Hepatic stellate cell (primary cell): ENCODE measurements around the gene ACTN4.
A peak's percentile ranks its signal among the peaks of the same experiment; 100 is the strongest.
"Not testable (repeated sequence)": the region's sequence is repeated elsewhere in the genome, so short reads cannot be mapped to it uniquely, and the experiment has no call there.

Experiments used
- DNase-seq: peaks from one replicate; pipeline ENCODE4 v3.0.0; 2011; ENCODE audit warnings: low spot score

ACTN4 gene

DNA sequence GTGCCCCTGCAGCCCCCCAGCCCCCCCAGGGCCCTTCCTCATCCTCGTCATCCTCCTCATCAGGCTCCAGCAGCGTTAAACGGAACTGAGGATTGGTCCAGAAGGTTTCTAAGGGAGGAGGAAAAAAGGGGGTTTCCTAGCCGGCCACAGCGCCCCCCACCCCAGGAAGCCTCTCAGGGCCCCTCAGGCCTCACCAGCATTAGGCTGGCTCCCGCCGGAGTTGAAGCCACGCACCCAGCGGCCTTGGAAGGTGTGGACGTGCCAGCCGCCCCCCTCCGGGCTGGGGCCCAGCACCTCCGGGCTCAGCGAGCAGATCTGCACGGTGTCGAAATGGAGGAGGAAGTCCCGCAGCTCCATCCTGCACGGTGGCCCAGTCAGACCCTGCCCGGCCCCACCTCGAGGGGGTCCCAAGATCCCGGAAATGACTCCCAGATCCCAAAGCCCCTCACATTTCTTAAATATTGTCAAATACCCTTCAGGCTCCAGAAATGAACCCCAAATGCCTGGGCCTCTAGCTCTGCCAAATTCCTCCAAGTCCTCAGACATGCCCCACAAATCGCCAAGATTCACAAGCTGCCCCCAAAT lies 89.9 kb downstream of the ACTN4 start:
- DNase-seq: no peak

DNA sequence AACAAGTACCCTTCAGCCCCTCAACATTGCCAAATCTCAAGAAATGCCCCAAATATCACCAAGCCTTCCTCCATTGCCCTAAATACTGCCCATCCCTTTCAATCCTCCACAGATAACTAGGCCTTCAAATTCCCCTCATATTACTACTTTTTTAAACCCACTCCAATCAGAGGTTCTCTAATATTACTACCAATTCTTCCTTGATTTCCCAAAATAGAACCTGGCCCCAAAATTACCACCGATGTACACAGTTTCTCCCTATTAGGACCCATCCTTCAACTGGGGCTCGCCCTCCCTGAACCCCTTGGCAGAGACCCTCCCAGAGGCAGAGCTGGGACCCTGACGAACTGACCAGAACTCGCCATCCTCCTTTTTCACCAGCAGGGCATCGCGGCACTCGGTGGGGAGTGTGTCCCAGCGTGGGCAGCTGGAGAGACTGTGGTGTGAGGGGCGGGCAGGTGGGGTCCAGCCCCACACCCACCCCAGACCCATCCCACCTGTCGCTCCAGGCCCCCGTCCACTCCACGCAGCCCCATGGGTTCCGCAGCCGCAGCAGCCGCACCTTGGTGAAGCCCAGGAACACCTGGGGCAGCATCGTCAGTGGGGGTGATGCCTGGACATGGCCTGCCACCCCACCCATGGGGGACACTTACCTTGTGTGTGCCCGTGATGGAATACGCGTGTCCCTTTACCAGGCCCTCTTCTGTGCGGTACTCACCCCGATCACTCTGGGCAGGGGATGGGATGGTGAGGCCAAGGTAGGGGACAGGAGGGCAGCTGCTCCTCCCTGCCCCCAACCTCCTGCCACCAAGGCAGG lies 90.7 kb downstream of the ACTN4 start:
- no peak for DNase-seq

GRCh38 chr19:38739440-38740256 lies 92.2 kb downstream of the ACTN4 start:
- no peak for DNase-seq

DNA sequence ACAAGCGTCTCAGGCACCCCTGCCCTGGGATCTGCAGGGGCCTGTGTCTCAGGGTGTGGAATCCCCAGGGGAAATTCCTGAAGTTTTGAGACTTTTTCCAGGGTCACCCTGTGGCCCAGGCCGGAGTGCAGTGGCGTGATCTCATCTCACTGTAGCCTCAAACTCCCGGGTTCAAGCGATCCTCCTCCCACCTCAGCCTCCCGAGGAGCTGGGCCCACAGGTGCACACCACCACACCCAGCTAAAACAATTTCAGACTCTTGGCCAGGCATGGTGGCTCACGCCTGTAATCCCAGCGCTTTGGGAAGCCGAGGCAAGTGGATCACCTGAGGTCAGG lies 92.8 kb downstream of the ACTN4 start:
- no peak for DNase-seq

GRCh38 chr19:38740932-38741331 lies 93.5 kb downstream of the ACTN4 start:
- DNase-seq: no peak

DNA sequence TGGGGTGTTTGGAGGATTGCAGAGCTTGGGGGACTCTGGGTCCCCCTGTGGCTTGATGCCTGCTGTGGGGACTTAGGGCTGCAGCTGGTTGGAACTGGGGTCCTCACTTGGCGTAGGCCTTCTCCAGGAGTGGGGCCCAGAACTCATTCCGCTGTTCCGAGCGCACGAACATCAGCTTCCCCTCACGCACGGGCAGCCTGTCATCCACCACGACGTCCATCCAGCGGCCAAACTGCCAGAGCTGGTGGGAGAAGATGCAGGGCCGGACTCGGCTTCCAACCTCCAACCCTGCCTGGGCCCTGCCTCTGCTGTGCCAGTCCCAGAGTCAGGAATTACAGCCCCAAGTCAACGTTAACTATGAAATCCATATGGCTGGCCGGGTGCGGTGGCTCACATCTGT lies 94.2 kb downstream of the ACTN4 start:
- no peak for DNase-seq

GRCh38 chr19:38742296-38742695 lies 94.8 kb downstream of the ACTN4 start:
- DNase-seq: no peak

- DNase-seq: peak; percentile 10
Observed at GRCh38 chr19:38742906-38743305, 95.5 kb downstream of the ACTN4 start.

GRCh38 chr19:38743394-38744297 lies 96.2 kb downstream of the ACTN4 start:
- peak; percentile 5 for DNase-seq

DNA sequence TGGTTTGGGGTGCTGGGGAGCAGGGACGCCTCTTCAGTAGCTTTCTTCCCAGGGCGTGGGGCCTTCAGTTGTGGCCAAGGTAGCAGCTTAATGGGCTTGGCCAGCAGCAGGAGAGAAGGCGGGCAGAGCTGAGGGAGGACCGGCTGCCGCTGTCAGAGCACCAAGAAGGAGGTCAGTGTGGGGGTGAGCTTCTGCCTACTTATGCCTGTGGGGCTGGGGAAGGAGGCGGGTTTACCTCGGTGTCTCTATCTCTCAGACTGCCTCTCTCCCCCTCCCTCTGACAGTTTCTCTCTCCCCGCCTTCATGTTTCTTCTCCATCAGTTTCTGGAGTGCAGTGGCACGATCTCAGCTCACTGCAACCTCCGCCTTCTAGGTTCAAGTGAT lies 96.8 kb downstream of the ACTN4 start, which contains the start of gene CAPN12:
TSS of gene CAPN12 (minus strand) at position 177 of the 384 bp plus-strand sequence. CDS start 309 bp downstream, outside the sequence.
- DNase-seq: no peak

DNA sequence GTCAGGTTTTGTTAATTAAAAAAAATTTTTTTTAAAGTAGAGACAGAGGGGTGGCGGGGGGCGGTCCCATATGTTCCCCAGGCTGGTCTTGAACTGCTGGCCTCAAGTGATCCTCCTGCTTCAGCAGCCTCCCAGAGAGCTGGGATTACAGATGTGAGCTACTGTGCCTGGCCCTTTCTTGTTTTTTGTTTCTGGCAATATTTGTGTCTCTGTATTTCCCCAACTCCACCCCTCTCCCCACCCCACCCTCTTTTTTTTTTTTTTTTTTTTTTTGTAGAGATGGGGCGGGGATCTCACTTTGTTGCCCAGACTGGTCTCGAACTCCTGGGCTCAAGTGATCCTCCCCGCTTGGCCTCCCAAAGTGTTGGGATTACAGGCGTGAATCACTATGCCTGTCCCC lies 97.4 kb downstream of the ACTN4 start:
- DNase-seq: no peak

GRCh38 chr19:38745316-38745715 lies 97.9 kb downstream of the ACTN4 start:
- no peak for DNase-seq

DNA sequence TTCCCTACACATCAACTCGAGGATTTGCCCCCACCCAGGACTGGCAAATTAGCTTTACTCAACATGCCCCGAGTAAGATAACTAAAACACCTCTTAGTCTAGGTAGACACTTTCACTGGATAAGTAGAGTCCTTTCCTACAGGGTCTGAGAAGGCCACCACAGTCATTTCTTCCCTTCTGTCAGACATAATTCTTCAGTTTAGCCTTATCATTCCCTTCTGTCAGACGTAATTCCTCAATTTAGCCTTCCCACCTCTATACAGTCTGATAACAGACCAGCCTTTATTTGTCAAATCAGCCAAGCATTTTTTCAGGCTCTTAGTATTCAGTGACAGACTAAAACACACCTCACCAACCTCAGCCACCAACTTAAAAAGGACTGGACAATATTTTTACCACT lies 106.3 kb downstream of the ACTN4 start:
- not testable (repeated sequence) for DNase-seq

GRCh38 chr19:38754196-38754595 lies 106.7 kb downstream of the ACTN4 start:
- DNase-seq: not testable (repeated sequence)

GRCh38 chr19:38759590-38760003 lies 112.1 kb downstream of the ACTN4 start:
- DNase-seq: no peak

DNA sequence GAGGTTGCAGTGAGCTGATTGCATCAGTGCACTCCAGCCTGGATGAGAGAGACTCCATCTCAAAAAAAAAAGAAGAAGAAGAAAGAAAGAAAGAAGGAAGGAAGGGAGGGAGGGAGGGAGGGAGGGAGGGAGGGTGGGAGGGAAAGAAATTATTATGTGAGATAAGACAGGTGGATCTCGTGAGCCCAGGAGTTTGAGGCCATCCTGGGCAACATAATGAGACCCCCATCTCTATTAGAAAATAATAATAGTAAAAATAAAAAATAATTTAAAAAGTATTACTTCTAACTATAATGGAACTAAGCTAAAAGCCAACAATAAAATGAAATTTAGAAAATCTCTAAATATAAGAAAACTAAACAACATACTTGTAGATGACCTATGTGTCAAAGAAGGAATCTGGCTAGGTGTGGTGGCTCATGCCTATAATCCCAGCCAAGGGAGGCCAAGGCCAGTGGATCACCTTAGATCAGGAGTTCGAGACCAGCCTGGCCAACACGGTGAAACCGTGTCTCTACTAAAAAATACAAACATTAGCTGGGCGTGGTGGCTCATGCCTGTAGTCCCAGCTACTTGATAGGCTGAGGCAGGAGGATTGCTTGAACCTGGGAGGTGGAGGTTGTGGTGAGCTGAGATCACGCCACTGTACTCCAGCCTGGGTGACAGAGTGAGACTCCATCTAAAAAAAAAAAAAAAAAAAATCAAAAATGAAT lies 113.5 kb downstream of the ACTN4 start:
- DNase-seq: not testable (repeated sequence)

DNA sequence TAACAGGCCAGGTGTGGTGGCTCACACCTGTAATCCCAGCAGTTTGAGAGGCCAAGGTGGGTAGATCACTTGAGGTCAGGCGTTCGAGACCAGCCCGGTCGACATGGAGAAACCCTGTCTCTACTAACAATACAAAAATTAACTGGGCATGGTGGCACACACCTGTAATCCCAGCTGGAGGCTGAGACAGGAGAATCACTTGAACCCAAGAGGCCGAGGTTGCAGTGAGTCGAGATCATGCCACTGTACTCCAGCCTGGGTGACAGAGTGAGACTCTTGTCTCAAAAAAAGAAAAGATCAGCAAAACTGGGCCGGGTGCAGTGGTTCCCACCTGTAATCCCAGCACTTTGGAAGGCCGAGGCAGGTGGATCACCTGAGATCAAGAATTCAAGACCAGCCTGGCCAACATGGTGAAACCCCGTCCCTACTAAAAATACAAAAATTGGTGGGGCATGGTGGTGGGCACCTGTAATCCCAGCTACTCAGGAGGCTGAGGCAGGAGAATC lies 114.5 kb downstream of the ACTN4 start:
- not testable (repeated sequence) for DNase-seq

DNA sequence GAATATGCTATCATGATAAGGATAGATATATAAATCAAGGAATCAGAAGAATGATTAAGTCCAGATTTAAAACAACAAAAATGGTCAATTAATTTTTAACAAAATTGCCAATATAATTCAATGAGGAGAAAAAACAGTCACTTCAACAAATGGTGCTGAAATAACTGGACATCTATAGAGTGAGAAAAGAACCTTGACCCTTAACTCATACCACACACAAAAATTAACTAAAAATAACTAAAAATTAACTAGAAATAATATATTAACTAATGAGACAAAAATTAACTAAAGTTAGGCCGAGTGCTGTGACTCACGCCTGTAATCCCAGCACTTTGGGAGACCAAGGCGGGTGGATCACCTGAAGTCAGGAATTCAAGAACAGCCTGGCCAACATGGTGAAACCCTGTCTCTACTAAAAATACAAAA lies 116.4 kb downstream of the ACTN4 start:
- no peak for DNase-seq

GRCh38 chr19:38765214-38765613 lies 117.8 kb downstream of the ACTN4 start:
- DNase-seq: no peak

DNA sequence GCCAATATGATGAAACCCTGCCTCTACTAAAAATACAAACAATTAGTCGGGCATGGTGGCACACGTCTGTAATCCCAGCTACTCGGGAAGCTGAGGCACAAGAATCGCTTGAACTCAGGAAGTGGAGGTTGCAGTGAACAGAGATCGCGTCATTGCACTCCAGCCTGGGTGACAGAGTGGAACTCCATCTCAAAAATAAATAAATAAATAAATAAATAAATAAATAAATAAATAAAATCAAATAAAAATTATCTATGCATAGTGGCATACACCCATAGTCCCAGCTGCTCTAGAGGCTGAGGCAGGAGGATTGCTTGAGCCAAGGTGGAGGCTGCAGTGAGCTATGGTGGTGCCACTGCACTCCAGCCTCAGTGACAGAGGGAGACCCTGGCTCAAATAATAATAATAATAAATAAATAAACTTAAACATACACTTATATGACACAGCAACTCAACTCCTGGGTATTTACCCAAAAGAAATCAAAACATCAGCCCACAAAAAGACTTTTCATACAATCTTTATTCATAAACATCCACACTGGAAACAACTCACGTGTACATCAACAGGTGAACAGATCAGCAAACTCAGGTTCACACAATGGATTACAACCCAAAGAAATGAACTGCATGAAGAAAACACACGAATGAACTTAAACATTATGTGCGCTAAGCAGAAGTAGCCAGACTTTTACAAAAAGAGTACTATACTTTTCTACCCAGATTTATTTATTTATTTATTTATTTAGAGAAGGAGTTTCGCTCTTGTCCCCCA lies 119.0 kb downstream of the ACTN4 start:
- DNase-seq: no peak
